GM18858 (cell line): Measurements from ENCODE around the gene CSPG4.
"Not testable (repeated sequence)": the region's sequence is repeated elsewhere in the genome, so short reads cannot be mapped to it uniquely, and the experiment has no call there.

Experiments
- ATAC-seq: cut with Tn5 transposase; IDR thresholded peaks from one replicate; pipeline ENCODE4 v1.9.1; 2021; ENCODE audit not compliant: unreplicated experiment

Gene CSPG4

GRCh38 chr15:75712668-75713337 is at the start of gene CSPG4:
TSS of gene CSPG4 (minus strand) at chr15:75712848. CDS start at chr15:75712755, 93 bp downstream.
- no peak for ATAC-seq

- not testable (repeated sequence) for ATAC-seq
Observed at GRCh38 chr15:75762357-75762718, 49.7 kb upstream of the CSPG4 start.

DNA sequence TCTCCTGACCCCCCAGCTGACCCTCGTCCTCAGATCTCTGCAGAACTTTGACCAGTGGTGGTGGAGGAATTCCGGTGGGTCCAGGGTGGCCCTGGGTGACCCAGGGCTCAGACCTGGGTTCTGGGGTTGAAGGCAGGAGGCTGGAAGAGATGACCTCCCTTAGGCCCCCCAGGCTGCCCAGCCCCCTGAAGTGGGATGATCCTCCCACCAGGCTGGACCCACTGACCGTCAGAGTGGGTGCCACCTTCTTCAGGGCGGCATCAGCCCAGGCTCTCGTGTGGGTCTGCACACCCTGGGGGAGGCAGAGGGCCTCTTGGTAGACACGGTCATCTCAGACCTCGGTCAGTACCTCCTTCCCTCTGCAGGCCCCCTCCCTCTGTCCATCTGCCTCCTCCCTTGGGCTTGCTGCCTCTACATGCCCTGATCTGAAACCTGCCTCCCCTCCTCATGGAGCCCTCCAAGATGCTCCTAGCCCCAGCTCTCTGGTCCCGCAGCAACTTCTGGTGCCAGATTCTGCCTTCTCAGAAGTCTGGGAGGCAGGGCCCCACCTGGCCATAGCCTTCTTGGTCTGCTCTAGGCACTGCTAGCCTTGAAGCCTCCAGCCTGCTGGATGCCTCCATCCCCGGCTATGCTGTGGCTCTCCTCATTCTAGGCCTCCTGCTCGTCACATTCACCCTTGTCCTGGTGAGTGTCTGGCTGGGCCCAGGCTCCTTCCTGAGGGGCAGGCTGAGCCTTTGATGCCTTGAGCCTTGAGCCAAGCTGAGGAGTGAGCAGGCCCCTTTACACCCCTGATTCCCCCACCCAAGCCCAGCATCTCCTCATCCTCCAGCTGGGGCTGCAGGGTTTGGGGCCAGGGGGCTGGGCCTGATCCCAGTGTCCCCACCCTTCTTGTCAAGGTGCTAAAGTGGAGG is 49.1 kb upstream of the CSPG4 start:
- no peak for ATAC-seq

- ATAC-seq = no peak
Observed at GRCh38 chr15:75760704-75761435, 48.2 kb upstream of the CSPG4 start.

- ATAC-seq = not testable (repeated sequence)
Observed at GRCh38 chr15:75760131-75760520, 47.5 kb upstream of the CSPG4 start.

- no peak for ATAC-seq
Observed at GRCh38 chr15:75759416-75760130, 46.9 kb upstream of the CSPG4 start.

GRCh38 chr15:75758071-75758872 is 45.6 kb upstream of the CSPG4 start:
- no peak for ATAC-seq

GRCh38 chr15:75754871-75755270 is 42.2 kb upstream of the CSPG4 start:
- ATAC-seq = not testable (repeated sequence)

GRCh38 chr15:75753145-75753544 is 40.5 kb upstream of the CSPG4 start:
- no peak for ATAC-seq

GRCh38 chr15:75751891-75752290 is 39.2 kb upstream of the CSPG4 start:
- ATAC-seq = no peak

GRCh38 chr15:75751116-75751875 is 38.6 kb upstream of the CSPG4 start:
- no peak for ATAC-seq

GRCh38 chr15:75750261-75751050 is 37.8 kb upstream of the CSPG4 start:
- ATAC-seq = no peak

DNA sequence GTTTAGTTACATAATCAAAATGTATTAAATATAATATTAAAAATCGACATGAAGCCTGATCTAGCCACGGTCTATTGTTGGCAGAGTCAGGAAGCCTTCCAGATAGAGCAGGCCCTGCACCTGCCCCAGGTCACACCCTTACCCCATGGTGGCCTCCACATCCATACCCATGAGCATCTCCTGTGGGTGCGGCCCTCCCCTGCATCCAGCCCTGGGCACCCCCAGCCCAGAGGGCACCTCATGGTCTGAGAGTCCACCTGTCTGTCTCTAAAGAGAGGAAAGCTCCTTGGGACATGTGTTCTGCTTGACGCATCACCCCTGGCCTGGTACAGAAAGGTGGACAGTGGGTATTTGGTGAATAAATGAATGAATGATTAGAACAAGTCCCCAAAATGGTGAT is 37.2 kb upstream of the CSPG4 start:
- ATAC-seq = no peak

DNA sequence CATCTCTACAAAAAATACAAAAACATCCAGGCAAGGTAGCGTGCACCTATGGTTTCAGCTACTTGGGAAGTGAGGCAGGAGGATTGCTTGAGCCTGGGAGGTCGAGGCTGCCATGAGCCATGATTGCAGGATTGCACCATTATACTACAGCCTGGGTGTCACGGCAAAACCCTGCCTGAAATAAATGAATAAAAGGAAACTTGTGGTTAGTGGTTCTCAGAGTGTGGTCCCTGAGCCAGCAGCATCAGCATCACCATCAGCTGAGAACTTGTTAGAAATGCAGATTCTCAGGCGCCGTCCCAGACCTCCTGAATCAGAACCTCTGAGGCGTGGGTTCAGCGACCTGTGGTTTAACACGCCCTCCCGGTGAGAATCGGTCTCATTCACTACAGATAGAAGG is 36.2 kb upstream of the CSPG4 start:
- ATAC-seq = not testable (repeated sequence)

DNA sequence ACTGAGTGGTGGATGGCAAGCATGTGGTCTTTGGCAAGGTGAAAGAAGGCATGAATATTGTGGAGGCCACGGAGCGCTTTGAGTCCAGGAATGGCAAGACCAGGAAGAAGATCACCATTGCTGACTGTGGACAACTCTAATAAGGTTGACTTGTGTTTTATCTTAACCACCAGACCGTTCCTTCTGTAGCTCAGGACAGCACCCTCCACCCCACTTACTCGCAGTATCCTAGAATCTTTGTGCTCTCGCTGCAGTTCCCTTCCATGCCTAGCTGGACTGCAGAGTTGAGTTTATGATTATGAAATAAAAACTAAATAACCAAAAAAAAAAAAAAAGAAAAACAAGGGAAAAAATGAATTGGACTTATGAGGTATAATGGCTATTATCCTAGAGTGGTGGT is 34.5 kb upstream of the CSPG4 start:
- not testable (repeated sequence) for ATAC-seq

DNA sequence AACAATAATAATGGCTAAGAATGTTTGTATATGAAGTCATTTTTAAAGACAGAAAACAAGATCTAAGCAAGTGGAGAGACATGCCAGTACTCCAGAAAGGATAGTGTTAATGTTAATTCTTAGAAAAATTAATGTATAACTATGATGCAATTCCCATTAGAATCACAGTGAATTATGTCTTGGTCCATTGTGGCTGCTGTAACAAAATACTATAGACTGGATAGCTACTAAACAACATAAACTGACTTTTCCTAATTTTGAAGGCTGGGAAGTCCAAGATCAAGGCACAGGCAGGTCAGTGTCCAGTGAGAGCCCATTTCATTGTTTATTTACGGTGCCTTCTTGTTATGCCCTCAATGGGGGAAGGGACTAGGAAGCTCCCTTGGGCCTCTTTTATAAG is 32.7 kb upstream of the CSPG4 start:
- no peak for ATAC-seq

- not testable (repeated sequence) for ATAC-seq
Observed at GRCh38 chr15:75742346-75742745, 29.7 kb upstream of the CSPG4 start.

DNA sequence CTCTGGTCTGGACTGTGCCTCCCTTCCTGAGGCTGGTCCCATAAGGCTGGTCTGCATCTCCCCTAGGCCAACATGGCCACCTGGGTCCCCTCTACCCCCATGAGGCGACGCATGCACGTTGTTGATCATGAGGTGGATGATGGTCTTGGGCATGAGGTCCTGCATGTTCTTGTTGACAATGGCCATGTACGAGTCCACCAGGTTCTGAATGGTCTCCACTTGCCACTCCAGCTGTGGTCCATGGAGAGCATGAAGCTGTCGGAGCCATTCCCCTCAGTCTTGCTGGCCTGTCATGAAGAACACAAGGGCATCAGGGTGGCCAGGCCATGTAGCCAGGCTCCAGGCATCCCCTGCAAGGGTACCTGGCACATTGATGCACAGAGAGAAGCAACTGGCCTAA is 27.1 kb upstream of the CSPG4 start:
- no peak for ATAC-seq
